K562 (cell line): ENCODE data around the gene PCDH7. TPM values are rescaled to one million over a fixed set of nuclear protein-coding genes. Genes with fewer than 3 reads are reported as not detected.

Experiments
- ATAC-seq: fragments of 200-7000 bp; cut with Tn5 transposase; 3 replicates; pipeline ENCODE4 v1.9.1; 2020; ENCODE audit warnings: moderate library complexity
- BruUV-seq: library from RNA; stranded (reverse); fragments of 400-500 nt; replicated peaks from 2 replicates; lab custom pipeline; 2021; lab: Mats Ljungman, UMichigan
- CTCF ChIA-PET: fragments of 300-600 bp; formaldehyde crosslinking; extraction: SDS; loops from one replicate; lab custom pipeline; 2021; ENCODE audit warnings: low intra/inter-chr PET ratio; lab: Yijun Ruan, JAX
- POLR2A ChIA-PET: fragments of 300-600, 350-650 bp; sonication (Branson Sonifier 250); formaldehyde crosslinking; extraction: SDS; loops from one replicate; lab custom pipeline; 2021; ENCODE audit warnings: antibody characterized with exemption, inconsistent platforms; lab: Yijun Ruan, JAX
- DNase-seq, 4 experiments: peaks; one replicate each; pipeline versions ENCODE4 v3.0.0 to v3.0.0-alpha.2; 2011 to 2018; ENCODE audit warnings: low spot score in 3 of 4, mixed read lengths in 3 of 4; ENCODE audit errors: extremely low read depth in 1 of 4
- FAIRE-seq: peaks from 2 replicates; lab custom pipeline; 2011; peaks lifted over from hg19 to GRCh38; lab: Jason Lieb, UNC
- H2AFZ ChIP-seq: 2 replicates; pipeline ENCODE4 v1.6.0; 2011; ENCODE audit warnings: low read depth, low read length, control low read depth, inconsistent platforms
- H3K27ac ChIP-seq: fragments of 200-600 bp; 3 replicates; pipeline ENCODE4 v1.8.0; 2011; ENCODE audit warnings: low read depth, mild to moderate bottlenecking, control low read depth, inconsistent platforms, low read length, moderate library complexity, mixed read lengths; ENCODE audit errors: extremely low read depth
- H3K27me3 ChIP-seq, 2 experiments: fragments of 300-600 bp in 1 of 2; 2 replicates in 1 of 2; 3 replicates in 1 of 2; pipeline versions ENCODE4 v1.6.0 to v1.8.0; 2011; ENCODE audit warnings: inconsistent platforms in 2 of 2, low read length in 2 of 2, mild to moderate bottlenecking in 1 of 2, mixed read lengths in 1 of 2, moderate library complexity in 1 of 2; ENCODE audit not compliant: control insufficient read depth in 2 of 2, insufficient read depth in 2 of 2
- H3K36me3 ChIP-seq: fragments of 300-600 bp; 3 replicates; pipeline ENCODE4 v1.8.0; 2011; ENCODE audit warnings: mild to moderate bottlenecking, low read length, inconsistent platforms; ENCODE audit not compliant: control insufficient read depth, insufficient read depth
- H3K4me1 ChIP-seq, 2 experiments: fragments of 200-600 bp in 1 of 2; replicated peaks in 1 of 2; 2 replicates in 1 of 2; 3 replicates in 1 of 2; pipeline versions ENCODE4 v1.5.1 to v1.8.0; 2011; ENCODE audit warnings: inconsistent platforms in 2 of 2, low read length in 2 of 2, mild to moderate bottlenecking in 1 of 2, mixed read lengths in 1 of 2, moderate library complexity in 1 of 2; ENCODE audit not compliant: control insufficient read depth in 2 of 2, insufficient read depth in 2 of 2
- H3K4me2 ChIP-seq: 2 replicates; pipeline ENCODE4 v1.6.1; 2011; ENCODE audit warnings: low read length, control low read depth, inconsistent platforms, mixed read lengths; ENCODE audit not compliant: insufficient read depth
- H3K4me3 ChIP-seq: fragments of 200-600 bp; sonication (generic), shearing (Covaris generic); 2 replicates; pipeline ENCODE4 v1.5.1; 2016; ENCODE audit warnings: control low read depth, inconsistent platforms
- H3K79me2 ChIP-seq: fragments of 200-600 bp; 3 replicates; pipeline ENCODE4 v1.8.0; 2011; ENCODE audit warnings: low read length, inconsistent platforms; ENCODE audit not compliant: control insufficient read depth, insufficient read depth
- H3K9ac ChIP-seq, 2 experiments: 2 replicates each; pipeline versions ENCODE4 v1.6.0 to v1.6.1; 2011; ENCODE audit warnings: low read depth in 2 of 2, low read length in 2 of 2, control low read depth in 1 of 2, inconsistent platforms in 1 of 2, mild to moderate bottlenecking in 1 of 2, mixed read lengths in 1 of 2; ENCODE audit not compliant: insufficient read depth in 1 of 2
- H3K9me1 ChIP-seq: one replicate; pipeline ENCODE4 v1.6.0; 2011; ENCODE audit warnings: inconsistent platforms, mild to moderate bottlenecking, low read length, moderate library complexity; ENCODE audit not compliant: control insufficient read depth, insufficient read depth
- H3K9me3 ChIP-seq: replicated peaks from 2 replicates; pipeline ENCODE4 v1.5.1; 2011; ENCODE audit warnings: low read depth, low read length, inconsistent platforms; ENCODE audit not compliant: control insufficient read depth, insufficient read depth
- H4K20me1 ChIP-seq: replicated peaks from 2 replicates; pipeline ENCODE4 v1.6.1; 2011; ENCODE audit warnings: low read length, inconsistent platforms, mixed read lengths; ENCODE audit not compliant: control insufficient read depth, insufficient read depth
- CBX3 ChIP-seq, 2 experiments: IDR thresholded peaks; 1 replicate in 1 of 2; 2 replicates in 1 of 2; pipeline ENCODE4 v1.6.1; 2012; ENCODE audit warnings: inconsistent platforms in 2 of 2, low read length in 2 of 2, borderline replicate concordance in 1 of 2, control low read depth in 1 of 2
- DMBX1 ChIP-seq: fragments of 250-450 bp; sonication (Bioruptor Pico); IDR thresholded peaks from 2 replicates; pipeline ENCODE4 v1.8.0; 2022; ENCODE audit warnings: inconsistent platforms, mild to moderate bottlenecking, moderate library complexity, borderline replicate concordance
- EGR1 ChIP-seq: fragments of 450-650 bp; conservative IDR thresholded peaks from 2 replicates; pipeline ENCODE4 v1.6.1; 2017; ENCODE audit warnings: mild to moderate bottlenecking
- HIVEP1 ChIP-seq: fragments of 250-450 bp; sonication (Bioruptor Pico); IDR thresholded peaks from 2 replicates; pipeline ENCODE4 v1.4.0; 2020; ENCODE audit warnings: mild to moderate bottlenecking
- MAZ ChIP-seq, 2 experiments: fragments of 450-650 bp in 1 of 2; sonication (generic) in 1 of 2; formaldehyde crosslinking; IDR thresholded peaks in 1 of 2; conservative IDR thresholded peaks in 1 of 2; 2 replicates each; pipeline versions ENCODE4 v1.4.0 to v1.5.0; 2020; ENCODE audit warnings: mild to moderate bottlenecking in 1 of 2, missing genetic modification reagents in 1 of 2
- PHTF2 ChIP-seq: fragments of 250-450 bp; sonication (Bioruptor Pico); IDR thresholded peaks from 2 replicates; pipeline ENCODE4 v1.5.0; 2021; ENCODE audit warnings: mild to moderate bottlenecking
- POLR2AphosphoS2 ChIP-seq: IDR thresholded peaks from 2 replicates; pipeline ENCODE4 v1.6.1; 2012; ENCODE audit warnings: low read length, improper control_type of control experiment
- SMARCB1 ChIP-seq: IDR thresholded peaks from 2 replicates; pipeline ENCODE4 v1.6.1; 2011; ENCODE audit warnings: improper control_type of control experiment, low read depth; ENCODE audit not compliant: insufficient read length
- ZNF445 ChIP-seq: fragments of 250-450 bp; sonication (Bioruptor Pico); IDR thresholded peaks from 2 replicates; pipeline ENCODE4 v1.4.0; 2020; ENCODE audit warnings: low read depth, mild to moderate bottlenecking, moderate library complexity
- ZNF57 ChIP-seq: fragments of 450-650 bp; formaldehyde crosslinking; IDR thresholded peaks from 2 replicates; pipeline ENCODE4 v1.4.0; 2020; ENCODE audit warnings: mild to moderate bottlenecking, moderate library complexity
- ZSCAN29 ChIP-seq: fragments of 450-650 bp; IDR thresholded peaks from 2 replicates; pipeline ENCODE4 v1.6.1; 2017
- WGBS: fragments of 100-300 bp; shearing (Covaris generic); methylation state at CpG from one replicate; pipeline ENCODE4 v1.1.6; 2016; ENCODE audit warnings: low coverage, mixed read lengths; ENCODE audit not compliant: insufficient coverage; ENCODE audit errors: missing lambda C conversion rate; 5-methylcytosine and 5-hydroxymethylcytosine counted together
- in situ Hi-C: fragments of 300-500 bp; cut with MboI; formaldehyde crosslinking; loops from 4 replicates; pipeline ENCODE4 v1.15.0; 2018; ENCODE audit warnings: inconsistent platforms, mixed read lengths
- intact Hi-C: fragments of 100-400 bp; cut with micrococcal nuclease; formaldehyde crosslinking; loops from 2 replicates; pipeline ENCODE4 v1.14.2; 2022
- polyA plus RNA-seq, 8 experiments: library from polyadenylated mRNA; depleted of rRNA in 4 of 8; stranded (reverse) in 5 of 8; unstranded in 3 of 8; fragments of >200 nt; fragmentation: Nextera tagmentation in 2 of 8; fragmentation: Illumina TruSeq in 1 of 8; extraction: Ambion mirVana in 2 of 8; extraction: Trizol in 1 of 8; gene quantifications; 2 replicates each; pipeline versions ENCODE4 v1.2.1 to v1.2.3, GENCODE V29; 2011 to 2014; ENCODE audit warnings: inconsistent platforms in 1 of 8, missing spikeins in 1 of 8
- total RNA-seq, 7 experiments: library from RNA; depleted of rRNA in 6 of 7; stranded (reverse); fragments of >200 nt in 6 of 7; fragmentation: Illumina TruSeq in 2 of 7; extraction: Trizol in 2 of 7; gene quantifications; 2 replicates each; pipeline versions ENCODE4 v1.2.1 to v1.2.3, GENCODE V29; 2011 to 2021; ENCODE audit warnings: low replicate concordance in 1 of 7
- TF ChIP-seq, protein P1 (sequence below): fragments of 450-650 bp; IDR thresholded peaks from 2 replicates; pipeline ENCODE4 v1.6.1; 2016; ENCODE audit warnings: missing biosample characterization, missing genetic modification characterization
- TF ChIP-seq, protein P2 (sequence below): fragments of 450-650 bp; formaldehyde crosslinking; IDR thresholded peaks from 2 replicates; pipeline ENCODE4 v1.4.0; 2020; ENCODE audit warnings: mild to moderate bottlenecking, moderate library complexity
- TF ChIP-seq, protein P3 (sequence below), 2 experiments: fragments of 250-450 bp in 1 of 2; fragments of 450-650 bp in 1 of 2; sonication (Bioruptor Pico) in 1 of 2; IDR thresholded peaks; 2 replicates each; pipeline versions ENCODE4 v1.6.1 to v1.8.0; 2016 to 2021; ENCODE audit warnings: mild to moderate bottlenecking in 2 of 2, moderate library complexity in 2 of 2, missing compliant biosample characterization in 1 of 2, missing genetic modification characterization in 1 of 2
- TF ChIP-seq, protein P4 (sequence below), 2 experiments: fragments of 450-650 bp in 1 of 2; sonication (generic) in 1 of 2; formaldehyde crosslinking in 1 of 2; IDR thresholded peaks in 1 of 2; conservative IDR thresholded peaks in 1 of 2; 2 replicates each; pipeline versions ENCODE4 v1.6.1 to v1.8.1; 2016 to 2023; ENCODE audit warnings: mild to moderate bottlenecking in 2 of 2, moderate library complexity in 2 of 2, inconsistent platforms in 1 of 2, missing genetic modification reagents in 1 of 2
- TF ChIP-seq, protein P5 (sequence below): fragments of 450-650 bp; IDR thresholded peaks from 2 replicates; pipeline ENCODE4 v1.6.1; 2016

The PCDH7 gene
- total and polyA plus RNA-seq, 9 of the 15 experiments (the other 6 are each of a cell fraction or from before 2014, with no cell fraction given): not detected

DNA sequence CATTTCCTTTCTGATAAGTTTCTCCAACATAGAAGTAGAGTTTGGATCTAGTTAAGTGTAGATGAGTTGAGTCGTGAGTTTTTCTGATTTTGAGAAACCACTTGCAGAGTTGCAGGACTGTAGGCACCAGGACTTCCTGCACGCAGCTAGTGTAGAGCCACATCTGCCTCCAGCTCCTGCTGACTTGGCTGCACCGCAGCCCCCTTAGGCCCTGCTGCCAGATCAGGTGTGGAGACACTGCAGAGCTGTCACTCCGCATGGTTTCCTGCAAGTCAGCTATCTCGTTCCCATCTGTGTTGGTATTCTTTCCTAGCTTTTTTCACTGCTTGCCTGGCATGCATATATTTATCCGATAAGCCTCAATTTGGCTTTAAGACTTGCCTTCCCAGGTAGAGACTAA lies 48.9 kb downstream of the PCDH7 start (continued):
- TF ChIP-seq, protein P1, sequence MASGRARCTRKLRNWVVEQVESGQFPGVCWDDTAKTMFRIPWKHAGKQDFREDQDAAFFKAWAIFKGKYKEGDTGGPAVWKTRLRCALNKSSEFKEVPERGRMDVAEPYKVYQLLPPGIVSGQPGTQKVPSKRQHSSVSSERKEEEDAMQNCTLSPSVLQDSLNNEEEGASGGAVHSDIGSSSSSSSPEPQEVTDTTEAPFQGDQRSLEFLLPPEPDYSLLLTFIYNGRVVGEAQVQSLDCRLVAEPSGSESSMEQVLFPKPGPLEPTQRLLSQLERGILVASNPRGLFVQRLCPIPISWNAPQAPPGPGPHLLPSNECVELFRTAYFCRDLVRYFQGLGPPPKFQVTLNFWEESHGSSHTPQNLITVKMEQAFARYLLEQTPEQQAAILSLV (tag): no peak

DNA sequence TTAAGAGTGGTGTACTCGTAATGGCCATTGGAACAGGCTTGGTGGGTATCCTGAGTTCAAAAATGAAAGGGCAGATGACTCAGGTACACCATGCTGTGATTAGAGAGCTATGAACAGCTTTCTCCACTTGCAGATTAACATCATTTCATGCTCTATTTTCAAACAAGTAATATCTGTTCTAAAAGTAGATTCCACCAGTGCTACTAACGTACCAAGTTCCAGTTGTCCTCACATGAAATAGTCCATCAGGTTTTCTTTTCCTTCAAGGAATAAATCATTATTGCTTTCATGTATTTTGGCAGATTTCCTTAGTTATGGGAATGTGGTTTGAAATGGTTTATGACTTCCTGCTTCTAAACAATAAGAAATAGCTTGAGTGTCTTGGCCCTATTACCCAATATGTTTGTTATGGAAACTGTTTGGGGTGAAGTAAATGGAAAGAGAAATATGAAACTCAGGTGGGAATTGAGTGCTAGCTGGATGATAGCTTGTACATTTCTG lies 49.9 kb downstream of the PCDH7 start:
- Histone ChIP-seq H2AFZ (no peak overlapping the region), H3K36me3 (no peaks in the 10 kb centered on the region), H3K9me1 (no peaks in the 10 kb centered on the region), H3K9me3 (no peaks in the 10 kb centered on the region), H3K4me2 (no peak overlapping the region), H3K9ac (no peak overlapping the region), H3K27ac (no peak overlapping the region), H3K4me3 (no peak overlapping the region), H4K20me1 (no peaks in the 10 kb centered on the region), H3K79me2 (no peaks in the 10 kb centered on the region), H3K4me1 (no peaks in the 10 kb centered on the region), H3K27me3 (no peaks in the 10 kb centered on the region)
- in situ Hi-C loops: no loop called here
- ChIA-PET POLR2A (no interaction called here), CTCF (no interaction called here)
- 0% methylated on average over 2 of the region's 2 CpGs for WGBS
- no peak for FAIRE-seq
- TF ChIP-seq MAZ (CRISPR knock-in tag; conservative IDR thresholded peaks at IDR 0.05 in 1 of 2, IDR thresholded peaks at IDR 0.05 in 1 of 2): no peak
- TF ChIP-seq, protein P2, sequence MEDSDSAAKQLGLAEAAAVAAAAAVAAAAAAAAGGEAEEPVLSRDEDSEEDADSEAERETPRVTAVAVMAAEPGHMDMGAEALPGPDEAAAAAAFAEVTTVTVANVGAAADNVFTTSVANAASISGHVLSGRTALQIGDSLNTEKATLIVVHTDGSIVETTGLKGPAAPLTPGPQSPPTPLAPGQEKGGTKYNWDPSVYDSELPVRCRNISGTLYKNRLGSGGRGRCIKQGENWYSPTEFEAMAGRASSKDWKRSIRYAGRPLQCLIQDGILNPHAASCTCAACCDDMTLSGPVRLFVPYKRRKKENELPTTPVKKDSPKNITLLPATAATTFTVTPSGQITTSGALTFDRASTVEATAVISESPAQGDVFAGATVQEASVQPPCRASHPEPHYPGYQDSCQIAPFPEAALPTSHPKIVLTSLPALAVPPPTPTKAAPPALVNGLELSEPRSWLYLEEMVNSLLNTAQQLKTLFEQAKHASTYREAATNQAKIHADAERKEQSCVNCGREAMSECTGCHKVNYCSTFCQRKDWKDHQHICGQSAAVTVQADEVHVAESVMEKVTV (CRISPR knock-in tag): no peak
- TF ChIP-seq ZNF445 (CRISPR knock-in tag): no peak
- TF ChIP-seq, protein P3, sequence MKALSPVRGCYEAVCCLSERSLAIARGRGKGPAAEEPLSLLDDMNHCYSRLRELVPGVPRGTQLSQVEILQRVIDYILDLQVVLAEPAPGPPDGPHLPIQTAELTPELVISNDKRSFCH (CRISPR knock-in tag; IDR thresholded peaks at IDR 0.05): no peak
- TF ChIP-seq, protein P3 (tag; IDR thresholded peaks at IDR 0.05): no peak
- TF ChIP-seq HIVEP1 (CRISPR knock-in tag): no peak
- TF ChIP-seq POLR2AphosphoS2: no peak
- TF ChIP-seq EGR1: no peak
- TF ChIP-seq DMBX1 (CRISPR knock-in tag): no peak
- TF ChIP-seq, protein P4, sequence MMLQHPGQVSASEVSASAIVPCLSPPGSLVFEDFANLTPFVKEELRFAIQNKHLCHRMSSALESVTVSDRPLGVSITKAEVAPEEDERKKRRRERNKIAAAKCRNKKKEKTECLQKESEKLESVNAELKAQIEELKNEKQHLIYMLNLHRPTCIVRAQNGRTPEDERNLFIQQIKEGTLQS (IDR thresholded peaks at IDR 0.05): no peak
- TF ChIP-seq, protein P4 (CRISPR knock-in tag; conservative IDR thresholded peaks at IDR 0.05): no peak
- TF ChIP-seq, protein P5, sequence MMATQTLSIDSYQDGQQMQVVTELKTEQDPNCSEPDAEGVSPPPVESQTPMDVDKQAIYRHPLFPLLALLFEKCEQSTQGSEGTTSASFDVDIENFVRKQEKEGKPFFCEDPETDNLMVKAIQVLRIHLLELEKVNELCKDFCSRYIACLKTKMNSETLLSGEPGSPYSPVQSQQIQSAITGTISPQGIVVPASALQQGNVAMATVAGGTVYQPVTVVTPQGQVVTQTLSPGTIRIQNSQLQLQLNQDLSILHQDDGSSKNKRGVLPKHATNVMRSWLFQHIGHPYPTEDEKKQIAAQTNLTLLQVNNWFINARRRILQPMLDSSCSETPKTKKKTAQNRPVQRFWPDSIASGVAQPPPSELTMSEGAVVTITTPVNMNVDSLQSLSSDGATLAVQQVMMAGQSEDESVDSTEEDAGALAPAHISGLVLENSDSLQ: no peak
- TF ChIP-seq ZNF57: no peak
- TF ChIP-seq PHTF2 (CRISPR knock-in tag): no peak
- no peak for TF ChIP-seq ZSCAN29
- no peak for TF ChIP-seq CBX3 (IDR thresholded peaks at IDR 0.05; ENCODE audit: borderline replicate concordance in 1 of 2, low read length in 2 of 2)
- TF ChIP-seq SMARCB1: no peak
- intact Hi-C loops: no loop called here
- no TSS peak for BruUV-seq
- no peak for ATAC-seq
- no peak for DNase-seq
